OCI-LY7 (cell line): ENCODE results near the gene EFCAB5. TPM values are rescaled to one million over a fixed set of nuclear protein-coding genes. Genes with fewer than 3 reads are reported as not detected.

ENCODE experiments used
- BruUV-seq: library from RNA; stranded (reverse); fragments of 400-500 nt; replicated peaks from 2 replicates; lab custom pipeline; 2021; lab: Mats Ljungman, UMichigan
- CTCF ChIA-PET: fragments of 300-600 bp; sonication (Branson Sonifier 250); formaldehyde crosslinking; loops from one replicate; lab custom pipeline; 2022; ENCODE audit warnings: antibody characterized with exemption; ENCODE audit not compliant: unreplicated experiment; lab: Charles Lee
- POLR2A ChIA-PET: fragments of 300-600 bp; sonication (Branson Sonifier 250); formaldehyde crosslinking; loops from one replicate; lab custom pipeline; 2022; ENCODE audit warnings: antibody characterized with exemption; lab: Charles Lee
- DNase-seq: peaks from one replicate; pipeline ENCODE4 v3.0.0-alpha.2; 2015; ENCODE audit warnings: low spot score
- H2AFZ ChIP-seq: fragments of 200-600 bp; sonication (generic), shearing (Covaris generic); 2 replicates; pipeline ENCODE4 v1.6.1; 2014; ENCODE audit warnings: mild to moderate bottlenecking, antibody characterized with exemption, low read length, moderate library complexity
- H3K27ac ChIP-seq: fragments of 200-600 bp; sonication (generic); 2 replicates; pipeline ENCODE4 v1.5.1; 2014; ENCODE audit warnings: mixed run types, low read depth, mild to moderate bottlenecking, moderate library complexity, low read length, inconsistent platforms; ENCODE audit not compliant: poor library complexity, severe bottlenecking
- H3K36me3 ChIP-seq: fragments of 200-600 bp; sonication (generic); 2 replicates; pipeline ENCODE4 v1.6.1; 2014; ENCODE audit warnings: mild to moderate bottlenecking, antibody characterized with exemption, low read length, moderate library complexity, mixed read lengths; ENCODE audit not compliant: insufficient read depth
- H3K4me1 ChIP-seq: fragments of 200-600 bp; sonication (generic); 2 replicates; pipeline ENCODE4 v1.5.1; 2014; ENCODE audit warnings: mild to moderate bottlenecking, low read length; ENCODE audit not compliant: insufficient read depth, poor library complexity, severe bottlenecking
- H3K4me2 ChIP-seq: fragments of 200-600 bp; sonication (generic); 2 replicates; pipeline ENCODE4 v1.6.1; 2014; ENCODE audit warnings: mild to moderate bottlenecking, low read length
- H3K4me3 ChIP-seq: fragments of 200-600 bp; sonication (generic); 2 replicates; pipeline ENCODE4 v1.5.1; 2014; ENCODE audit warnings: mild to moderate bottlenecking, low read depth, low read length; ENCODE audit not compliant: poor library complexity, severe bottlenecking
- H3K79me2 ChIP-seq: fragments of 200-600 bp; sonication (generic); 2 replicates; pipeline ENCODE4 v1.6.1; 2016; ENCODE audit warnings: low read depth, mild to moderate bottlenecking, low read length, moderate library complexity, mixed read lengths; ENCODE audit not compliant: insufficient read depth
- H3K9me2 ChIP-seq: fragments of 200-600 bp; sonication (generic); 2 replicates; pipeline ENCODE4 v1.6.1; 2016; ENCODE audit warnings: mild to moderate bottlenecking, low read length, mixed read lengths; ENCODE audit not compliant: insufficient read depth
- H3K9me3 ChIP-seq: fragments of 200-600 bp; sonication (generic); 2 replicates; pipeline ENCODE4 v1.6.1; 2014; ENCODE audit warnings: mild to moderate bottlenecking, mixed run types, low read length, mixed read lengths
- H4K20me1 ChIP-seq: fragments of 200-600 bp; sonication (generic); 2 replicates; pipeline ENCODE4 v1.6.1; 2014; ENCODE audit warnings: mild to moderate bottlenecking, antibody characterized with exemption, low read length, moderate library complexity, mixed read lengths; ENCODE audit not compliant: insufficient read depth
- EZH2phosphoT487 ChIP-seq: fragments of 200-600 bp; sonication (generic); IDR thresholded peaks from 2 replicates; pipeline ENCODE4 v1.6.1; 2018; ENCODE audit warnings: low read depth, borderline replicate concordance, mild to moderate bottlenecking, mixed run types, antibody characterized with exemption, low read length, moderate library complexity, mixed read lengths
- intact Hi-C: fragments of 100-400 bp; cut with micrococcal nuclease; formaldehyde crosslinking; loops from one replicate; pipeline ENCODE4 v1.10.0; 2022; ENCODE audit not compliant: unreplicated experiment
- total RNA-seq, 2 experiments: library from RNA; depleted of rRNA in 1 of 2; stranded (reverse); fragments of >200 nt in 1 of 2; shearing (Covaris generic) in 1 of 2; gene quantifications; 2 replicates each; pipeline ENCODE4 v1.2.3, GENCODE V29; 2014 to 2022
- TF ChIP-seq, protein P1 (sequence below): fragments of 200-600 bp; sonication (generic); conservative IDR thresholded peaks from 2 replicates; pipeline ENCODE4 v1.5.1; 2014; ENCODE audit warnings: mild to moderate bottlenecking, antibody characterized with exemption, low read length, moderate library complexity, mixed read lengths

The EFCAB5 gene
- total RNA-seq, 2 experiments from 2014 or later: 1.9 to 2.2 TPM

DNA sequence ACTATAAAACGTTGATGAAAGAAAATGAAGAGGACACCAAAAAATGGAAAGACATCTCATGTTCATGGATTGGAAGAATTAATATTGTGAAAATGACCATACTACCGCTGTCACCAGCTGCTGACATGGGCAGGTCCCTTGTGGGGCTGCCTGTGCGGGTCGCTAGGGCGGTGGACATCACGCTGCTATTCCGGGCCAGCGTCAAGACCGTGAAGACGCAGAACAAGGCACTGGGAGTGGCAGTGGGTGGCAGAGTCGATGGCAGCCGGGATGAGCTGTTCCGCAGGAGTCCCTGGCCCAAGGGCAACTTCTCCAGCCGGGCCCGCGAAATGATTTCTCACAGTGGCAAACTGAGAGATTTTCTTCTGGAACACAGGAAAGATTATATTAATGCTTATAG is 127.0 kb downstream of the EFCAB5 start:
- no peak overlapping the region for H3K4me3 ChIP-seq
- POLR2A ChIA-PET: no interaction called here
- no peak overlapping the region for H3K27ac ChIP-seq
- intact Hi-C loops: no loop called here
- H3K36me3 ChIP-seq: no peaks in the 10 kb centered on the region
- no peaks in the 10 kb centered on the region for H4K20me1 ChIP-seq
- H3K9me3 ChIP-seq: peaks cover 15% of the 10 kb centered on the region
- H3K4me1 ChIP-seq: no peaks in the 10 kb centered on the region
- CTCF ChIA-PET: interaction anchor here (0.6 kb wide), 1 partner anchor 39 kb away, joined by 3 read pairs; no protein-coding TSS in a partner anchor
- BruUV-seq: no TSS peak
- no peaks in the 10 kb centered on the region for H3K79me2 ChIP-seq
- TF ChIP-seq, protein P1, sequence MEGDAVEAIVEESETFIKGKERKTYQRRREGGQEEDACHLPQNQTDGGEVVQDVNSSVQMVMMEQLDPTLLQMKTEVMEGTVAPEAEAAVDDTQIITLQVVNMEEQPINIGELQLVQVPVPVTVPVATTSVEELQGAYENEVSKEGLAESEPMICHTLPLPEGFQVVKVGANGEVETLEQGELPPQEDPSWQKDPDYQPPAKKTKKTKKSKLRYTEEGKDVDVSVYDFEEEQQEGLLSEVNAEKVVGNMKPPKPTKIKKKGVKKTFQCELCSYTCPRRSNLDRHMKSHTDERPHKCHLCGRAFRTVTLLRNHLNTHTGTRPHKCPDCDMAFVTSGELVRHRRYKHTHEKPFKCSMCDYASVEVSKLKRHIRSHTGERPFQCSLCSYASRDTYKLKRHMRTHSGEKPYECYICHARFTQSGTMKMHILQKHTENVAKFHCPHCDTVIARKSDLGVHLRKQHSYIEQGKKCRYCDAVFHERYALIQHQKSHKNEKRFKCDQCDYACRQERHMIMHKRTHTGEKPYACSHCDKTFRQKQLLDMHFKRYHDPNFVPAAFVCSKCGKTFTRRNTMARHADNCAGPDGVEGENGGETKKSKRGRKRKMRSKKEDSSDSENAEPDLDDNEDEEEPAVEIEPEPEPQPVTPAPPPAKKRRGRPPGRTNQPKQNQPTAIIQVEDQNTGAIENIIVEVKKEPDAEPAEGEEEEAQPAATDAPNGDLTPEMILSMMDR: no peak
- TF ChIP-seq EZH2phosphoT487: no peak
- no peak for DNase-seq
- no peak overlapping the region for H2AFZ ChIP-seq
- no peaks in the 10 kb centered on the region for H3K9me2 ChIP-seq
- H3K4me2 ChIP-seq: no peak overlapping the region

DNA sequence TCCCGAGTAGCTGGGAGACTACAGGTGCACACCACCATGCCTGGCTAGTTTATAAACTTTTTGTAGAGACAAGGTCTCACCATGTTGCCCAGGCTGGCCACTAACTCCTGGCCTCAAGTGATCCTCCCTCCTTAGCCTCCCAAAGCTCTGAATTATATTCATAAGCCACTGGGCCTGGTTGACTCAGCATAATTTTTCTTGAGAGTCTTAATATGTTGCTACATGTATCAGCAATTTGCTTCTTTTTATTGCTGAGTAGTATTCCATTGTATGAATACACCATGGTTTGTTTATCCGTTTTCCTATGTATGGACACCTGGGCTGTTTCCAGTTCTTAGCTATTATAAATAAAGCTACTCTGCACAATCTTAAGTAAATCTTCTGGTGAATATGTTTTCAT is 132.8 kb downstream of the EFCAB5 start:
- no peak overlapping the region for H3K4me3 ChIP-seq

DNA sequence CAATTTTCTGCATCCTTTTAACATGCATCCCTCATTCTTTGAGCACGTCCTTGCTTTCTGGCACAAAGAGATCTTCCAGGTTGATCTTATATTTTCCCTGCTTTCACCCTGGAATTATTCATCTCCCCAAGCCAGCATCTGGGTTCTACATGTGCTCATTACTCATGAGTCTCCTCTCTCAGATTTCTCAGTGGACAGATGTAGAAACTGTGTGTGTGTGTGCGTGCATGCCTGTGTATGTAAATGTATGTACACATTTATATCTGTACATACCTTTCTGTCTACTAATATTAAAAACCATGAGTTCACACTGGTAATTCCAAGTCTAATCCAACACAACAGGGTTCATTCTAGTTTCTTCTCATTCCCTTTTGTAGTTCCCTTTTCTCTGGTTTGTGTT is 133.3 kb downstream of the EFCAB5 start:
- intact Hi-C loops: no loop called here
- no peak overlapping the region for H3K27ac ChIP-seq
- H3K4me3 ChIP-seq: no peak overlapping the region
- H3K4me1 ChIP-seq: no peaks in the 10 kb centered on the region
- no peak for TF ChIP-seq EZH2phosphoT487
- TF ChIP-seq, protein P1: no peak
- no TSS peak for BruUV-seq
- H3K36me3 ChIP-seq: no peaks in the 10 kb centered on the region
- no peak overlapping the region for H2AFZ ChIP-seq
- no peaks in the 10 kb centered on the region for H3K79me2 ChIP-seq
- no peak overlapping the region for H3K4me2 ChIP-seq
- H3K9me2 ChIP-seq: no peaks in the 10 kb centered on the region
- H4K20me1 ChIP-seq: no peaks in the 10 kb centered on the region
- DNase-seq: no peak
- ChIA-PET CTCF (no interaction called here), POLR2A (no interaction called here)
- no peaks in the 10 kb centered on the region for H3K9me3 ChIP-seq

More for the DNA sequence above, 132.8 kb downstream of the EFCAB5 start:
- ChIA-PET POLR2A (no interaction called here), CTCF (no interaction called here)
- Histone ChIP-seq H3K36me3 (no peaks in the 10 kb centered on the region), H3K9me2 (no peaks in the 10 kb centered on the region), H3K4me2 (no peak overlapping the region), H4K20me1 (no peaks in the 10 kb centered on the region), H3K9me3 (no peaks in the 10 kb centered on the region), H3K27ac (no peak overlapping the region), H3K4me1 (no peaks in the 10 kb centered on the region), H3K79me2 (no peaks in the 10 kb centered on the region), H2AFZ (no peak overlapping the region)
- intact Hi-C loops: no loop called here
- no TSS peak for BruUV-seq
- no peak for DNase-seq
- TF ChIP-seq, protein P1: no peak
- TF ChIP-seq EZH2phosphoT487: no peak
